ENCODE data around the gene UBFD1.
A peak's percentile ranks its signal among the peaks of the same experiment; 100 is the strongest.

UBFD1 gene

DNA sequence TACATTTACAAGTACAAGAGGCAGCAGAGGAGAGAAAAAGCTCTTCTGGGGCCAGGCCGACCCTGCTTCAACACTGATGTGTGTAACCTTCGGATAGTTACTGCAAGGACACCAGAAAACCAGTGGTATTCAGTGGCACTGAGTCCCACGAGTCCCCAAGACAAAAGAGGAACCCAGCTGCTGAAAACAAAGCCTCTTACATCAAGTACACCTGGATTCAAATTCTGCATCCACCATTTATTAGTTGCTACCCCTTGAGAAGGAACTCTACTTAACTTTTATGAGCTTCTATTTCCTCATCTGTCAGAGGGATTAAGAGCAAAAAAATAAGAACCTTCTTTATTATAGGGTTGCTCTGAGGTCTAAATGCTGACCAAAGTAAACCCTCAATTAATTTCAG lies 3.0 kb upstream of the UBFD1 start:
- ATAC-seq (ENCODE audit: low read depth) (no peak), DNase-seq (ENCODE audit: low spot score) (no peak)
- Histone ChIP-seq H3K4me1 (ENCODE audit: insufficient read depth, poor library complexity, severe bottlenecking) (peaks cover 8% of the 10 kb centered on the region), H3K27me3 (ENCODE audit: insufficient read depth, poor library complexity, severe bottlenecking) (no peaks in the 10 kb centered on the region), H3K36me3 (ENCODE audit: low read depth) (peaks cover 46% of the 10 kb centered on the region), H3K4me3 (ENCODE audit: severe bottlenecking) (no peak overlapping the region), H3K27ac (ENCODE audit: poor library complexity, severe bottlenecking) (no peak overlapping the region), H3K9me3 (ENCODE audit: severe bottlenecking) (no peaks in the 10 kb centered on the region)
- no peak for TF ChIP-seq CTCF (IDR thresholded peaks at IDR 0.05; ENCODE audit: poor library complexity, severe bottlenecking)

DNA sequence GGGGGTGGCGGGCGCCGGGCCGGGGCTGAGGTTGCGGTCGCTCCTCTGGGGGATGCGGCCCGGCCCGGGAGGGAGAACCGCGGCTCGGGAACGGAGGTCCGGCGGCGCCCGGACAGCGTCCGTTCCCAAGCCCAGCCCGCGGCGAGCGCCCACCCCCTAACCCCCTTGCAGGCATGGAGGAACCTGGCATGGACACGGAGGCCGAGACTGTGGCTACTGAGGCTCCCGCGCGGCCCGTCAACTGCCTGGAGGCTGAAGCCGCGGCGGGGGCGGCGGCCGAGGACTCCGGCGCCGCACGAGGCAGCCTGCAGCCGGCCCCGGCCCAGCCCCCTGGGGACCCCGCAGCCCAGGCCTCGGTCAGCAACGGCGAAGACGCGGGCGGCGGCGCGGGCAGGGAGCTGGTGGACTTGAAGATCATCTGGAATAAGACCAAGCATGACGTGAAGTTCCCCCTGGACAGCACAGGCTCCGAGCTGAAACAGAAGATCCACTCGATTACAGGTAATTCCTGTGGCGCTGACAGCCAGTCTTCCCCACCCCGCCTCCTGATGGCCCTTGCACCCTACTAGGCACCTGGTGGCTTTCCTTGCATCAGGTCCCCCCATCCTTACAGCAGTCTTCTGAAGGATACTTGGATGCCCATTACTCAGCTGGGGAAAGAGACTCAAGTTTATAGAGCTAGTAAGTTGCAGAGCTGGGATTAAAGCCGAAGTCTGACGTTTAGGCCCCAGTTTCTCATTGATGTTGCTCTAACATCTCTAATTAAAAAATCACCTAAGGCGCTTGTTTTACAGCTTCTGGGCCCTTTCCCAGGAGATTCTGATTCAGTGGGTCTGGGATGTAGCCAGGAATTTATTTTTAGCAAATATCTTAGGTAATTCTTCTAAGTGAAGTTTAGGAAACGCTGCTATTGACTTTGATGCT lies 514 bp downstream of the UBFD1 start:
- H3K27me3 ChIP-seq (ENCODE audit: insufficient read depth, poor library complexity, severe bottlenecking) = no peaks in the 10 kb centered on the region
- no peak for TF ChIP-seq CTCF (IDR thresholded peaks at IDR 0.05; ENCODE audit: poor library complexity, severe bottlenecking)
- peaks cover 8% of the 10 kb centered on the region for H3K4me1 ChIP-seq (ENCODE audit: insufficient read depth, poor library complexity, severe bottlenecking)
- DNase-seq (ENCODE audit: low spot score) = no peak
- H3K27ac ChIP-seq (ENCODE audit: poor library complexity, severe bottlenecking) = peak overlapping the region; percentile 62
- H3K9me3 ChIP-seq (ENCODE audit: severe bottlenecking) = no peaks in the 10 kb centered on the region
- peaks cover 48% of the 10 kb centered on the region for H3K36me3 ChIP-seq (ENCODE audit: low read depth)
- peak; percentile 16 for ATAC-seq (ENCODE audit: low read depth)
- peak overlapping the region; percentile 66 for H3K4me3 ChIP-seq (ENCODE audit: severe bottlenecking)

GRCh38 chr16:23561586-23561985 lies 4.1 kb downstream of the UBFD1 start:
- DNase-seq (ENCODE audit: low spot score) (no peak), ATAC-seq (ENCODE audit: low read depth) (no peak)
- no peak overlapping the region for H3K27ac ChIP-seq (ENCODE audit: poor library complexity, severe bottlenecking)
- no peaks in the 10 kb centered on the region for H3K27me3 ChIP-seq (ENCODE audit: insufficient read depth, poor library complexity, severe bottlenecking)
- peaks cover 5% of the 10 kb centered on the region for H3K4me1 ChIP-seq (ENCODE audit: insufficient read depth, poor library complexity, severe bottlenecking)
- H3K4me3 ChIP-seq (ENCODE audit: severe bottlenecking) = no peak overlapping the region
- no peak for TF ChIP-seq CTCF (IDR thresholded peaks at IDR 0.05; ENCODE audit: poor library complexity, severe bottlenecking)
- H3K9me3 ChIP-seq (ENCODE audit: severe bottlenecking) = no peaks in the 10 kb centered on the region
- peaks cover 71% of the 10 kb centered on the region for H3K36me3 ChIP-seq (ENCODE audit: low read depth)

- DNase-seq (ENCODE audit: low spot score) (no peak), ATAC-seq (ENCODE audit: low read depth) (no peak)
- Histone ChIP-seq H3K27me3 (ENCODE audit: insufficient read depth, poor library complexity, severe bottlenecking) (no peaks in the 10 kb centered on the region), H3K9me3 (ENCODE audit: severe bottlenecking) (no peaks in the 10 kb centered on the region), H3K4me3 (ENCODE audit: severe bottlenecking) (no peak overlapping the region), H3K27ac (ENCODE audit: poor library complexity, severe bottlenecking) (no peak overlapping the region), H3K4me1 (ENCODE audit: insufficient read depth, poor library complexity, severe bottlenecking) (peaks cover 4% of the 10 kb centered on the region), H3K36me3 (ENCODE audit: low read depth) (peaks cover 81% of the 10 kb centered on the region)
- TF ChIP-seq CTCF (IDR thresholded peaks at IDR 0.05; ENCODE audit: poor library complexity, severe bottlenecking) = no peak
Observed at GRCh38 chr16:23562505-23562904, 5.0 kb downstream of the UBFD1 start.

DNA sequence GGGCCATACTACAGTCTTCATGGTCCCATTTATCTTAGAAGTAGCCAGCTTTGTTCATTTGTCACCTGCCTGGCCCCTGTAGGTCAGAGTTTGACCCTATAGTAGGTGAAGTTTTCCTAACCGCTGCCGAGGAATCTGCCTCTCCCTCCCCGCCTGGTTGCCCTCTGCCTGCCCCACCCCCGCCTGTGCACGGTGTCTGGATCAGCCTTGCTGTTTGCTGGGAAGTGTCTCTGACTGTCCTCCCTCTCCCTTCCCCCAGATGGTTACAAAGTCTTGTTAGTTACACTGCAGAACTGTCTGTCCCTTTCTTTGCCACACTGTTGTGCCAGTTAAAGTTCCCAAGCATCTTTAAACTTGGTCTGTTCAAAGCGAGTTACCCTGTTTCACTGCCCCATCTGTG lies 5.7 kb downstream of the UBFD1 start:
- Histone ChIP-seq H3K4me1 (ENCODE audit: insufficient read depth, poor library complexity, severe bottlenecking) (peaks cover 4% of the 10 kb centered on the region), H3K4me3 (ENCODE audit: severe bottlenecking) (no peak overlapping the region), H3K27me3 (ENCODE audit: insufficient read depth, poor library complexity, severe bottlenecking) (no peaks in the 10 kb centered on the region), H3K27ac (ENCODE audit: poor library complexity, severe bottlenecking) (no peak overlapping the region), H3K9me3 (ENCODE audit: severe bottlenecking) (no peaks in the 10 kb centered on the region), H3K36me3 (ENCODE audit: low read depth) (peaks cover 83% of the 10 kb centered on the region)
- TF ChIP-seq CTCF (IDR thresholded peaks at IDR 0.05; ENCODE audit: poor library complexity, severe bottlenecking) = no peak
- no peak for ATAC-seq (ENCODE audit: low read depth)
- no peak for DNase-seq (ENCODE audit: low spot score)
